Keratinocyte (primary cell): ENCODE results near the gene TBC1D14.

Experiments
- EZH2 ChIP-seq: IDR thresholded peaks from one replicate; pipeline ENCODE4 v1.6.1; 2012; ENCODE audit warnings: inconsistent platforms, mild to moderate bottlenecking, low read length, moderate library complexity
- TF ChIP-seq, protein P1 (sequence below), 3 experiments: IDR thresholded peaks in 1 of 3; conservative IDR thresholded peaks in 1 of 3; optimal IDR thresholded peaks in 1 of 3; 2 replicates in 2 of 3; 3 replicates in 1 of 3; pipeline versions ENCODE3 to v1.5.1; 2011; ENCODE audit warnings: low read length in 3 of 3, mild to moderate bottlenecking in 3 of 3, moderate library complexity in 2 of 3, control low read depth in 1 of 3, inconsistent platforms in 1 of 3; ENCODE audit not compliant: insufficient read depth in 2 of 3; ENCODE audit errors: extremely low read depth in 1 of 3

DNA sequence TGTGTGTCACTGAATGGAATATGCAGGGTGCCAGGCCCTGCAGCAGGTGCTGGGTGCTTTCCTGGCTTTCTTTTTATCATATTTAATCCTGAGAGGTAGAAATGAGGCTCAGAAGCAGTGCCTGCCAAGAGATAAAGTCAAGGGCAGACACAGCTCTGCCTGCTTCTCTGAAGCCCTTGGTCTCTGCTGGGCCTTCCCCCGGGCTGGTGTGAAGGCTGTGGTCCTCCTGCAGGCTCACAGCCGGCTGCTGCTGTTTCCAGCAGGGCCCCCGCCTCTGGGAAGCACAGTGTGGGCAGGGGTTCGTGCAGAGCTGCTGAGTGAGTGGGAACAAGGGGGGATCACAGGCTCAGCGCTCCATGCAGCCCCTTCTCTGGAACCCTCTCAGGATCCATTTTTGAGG, 49.6 kb downstream of the TBC1D14 start:
- TF ChIP-seq EZH2, result no peak
- TF ChIP-seq, protein P1, sequence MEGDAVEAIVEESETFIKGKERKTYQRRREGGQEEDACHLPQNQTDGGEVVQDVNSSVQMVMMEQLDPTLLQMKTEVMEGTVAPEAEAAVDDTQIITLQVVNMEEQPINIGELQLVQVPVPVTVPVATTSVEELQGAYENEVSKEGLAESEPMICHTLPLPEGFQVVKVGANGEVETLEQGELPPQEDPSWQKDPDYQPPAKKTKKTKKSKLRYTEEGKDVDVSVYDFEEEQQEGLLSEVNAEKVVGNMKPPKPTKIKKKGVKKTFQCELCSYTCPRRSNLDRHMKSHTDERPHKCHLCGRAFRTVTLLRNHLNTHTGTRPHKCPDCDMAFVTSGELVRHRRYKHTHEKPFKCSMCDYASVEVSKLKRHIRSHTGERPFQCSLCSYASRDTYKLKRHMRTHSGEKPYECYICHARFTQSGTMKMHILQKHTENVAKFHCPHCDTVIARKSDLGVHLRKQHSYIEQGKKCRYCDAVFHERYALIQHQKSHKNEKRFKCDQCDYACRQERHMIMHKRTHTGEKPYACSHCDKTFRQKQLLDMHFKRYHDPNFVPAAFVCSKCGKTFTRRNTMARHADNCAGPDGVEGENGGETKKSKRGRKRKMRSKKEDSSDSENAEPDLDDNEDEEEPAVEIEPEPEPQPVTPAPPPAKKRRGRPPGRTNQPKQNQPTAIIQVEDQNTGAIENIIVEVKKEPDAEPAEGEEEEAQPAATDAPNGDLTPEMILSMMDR (optimal IDR thresholded peaks at IDR 0.05 in 1 of 3, IDR thresholded peaks at IDR 0.05 in 1 of 3, conservative IDR thresholded peaks at IDR 0.05 in 1 of 3; ENCODE audit: extremely low read depth in 1 of 3, insufficient read depth in 2 of 3, low read length in 3 of 3), result no peak
